HG03354 (cell line): Measurements from ENCODE around the gene OGFR.

ENCODE experiments used
- ATAC-seq: cut with Tn5 transposase; IDR thresholded peaks from one replicate; pipeline ENCODE4 v1.9.1; 2021; ENCODE audit warnings: mild to moderate bottlenecking; ENCODE audit not compliant: unreplicated experiment, poor library complexity, severe bottlenecking

Gene OGFR

GRCh38 chr20:62821726-62822210 lies 17.1 kb downstream of the OGFR start:
- ATAC-seq = no peak

GRCh38 chr20:62822239-62822787 lies 17.7 kb downstream of the OGFR start:
- ATAC-seq = no peak

DNA sequence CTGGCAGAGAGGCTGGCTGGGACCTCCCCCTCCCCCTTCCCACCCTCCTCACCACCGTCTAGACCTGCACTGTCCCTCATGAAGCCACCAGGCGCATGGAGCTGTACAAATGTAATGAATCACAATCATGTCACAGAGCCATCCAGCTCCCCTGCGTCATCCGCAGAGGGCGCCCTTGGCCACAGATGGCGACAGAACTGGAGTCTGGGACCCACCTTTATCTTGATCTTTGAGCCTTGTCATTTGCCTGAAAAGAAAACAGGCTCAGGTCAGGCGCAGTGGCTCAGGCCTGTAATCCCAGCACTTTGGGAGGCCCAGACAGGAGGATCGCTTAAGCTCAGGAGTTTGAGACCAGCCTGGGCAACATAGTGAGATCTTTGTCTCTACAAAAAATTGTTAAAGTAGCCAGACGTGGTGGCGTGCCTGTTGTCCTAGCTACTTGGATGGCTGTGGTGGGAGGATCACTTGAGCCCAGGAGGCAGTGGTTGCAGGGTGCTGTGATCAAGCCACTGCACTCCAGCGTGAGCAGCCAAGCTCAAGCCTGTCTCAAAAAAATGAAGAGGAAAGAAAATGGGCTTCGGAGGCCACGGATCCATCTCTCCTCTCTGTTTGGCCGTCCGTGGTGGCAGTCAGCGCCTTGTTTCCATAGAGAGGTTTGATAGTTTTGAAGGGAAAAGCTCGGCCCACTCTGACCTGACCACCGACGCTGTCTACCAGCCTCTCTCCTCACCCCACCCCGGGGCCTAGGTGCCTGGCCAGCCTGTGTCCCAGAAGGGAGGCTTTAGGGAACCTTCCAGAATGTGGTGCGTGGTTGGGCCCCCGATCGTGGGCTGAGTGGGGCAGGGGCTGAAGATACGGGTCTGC lies 18.4 kb downstream of the OGFR start:
- no peak for ATAC-seq

GRCh38 chr20:62823688-62824475 lies 19.2 kb downstream of the OGFR start:
- ATAC-seq = no peak

DNA sequence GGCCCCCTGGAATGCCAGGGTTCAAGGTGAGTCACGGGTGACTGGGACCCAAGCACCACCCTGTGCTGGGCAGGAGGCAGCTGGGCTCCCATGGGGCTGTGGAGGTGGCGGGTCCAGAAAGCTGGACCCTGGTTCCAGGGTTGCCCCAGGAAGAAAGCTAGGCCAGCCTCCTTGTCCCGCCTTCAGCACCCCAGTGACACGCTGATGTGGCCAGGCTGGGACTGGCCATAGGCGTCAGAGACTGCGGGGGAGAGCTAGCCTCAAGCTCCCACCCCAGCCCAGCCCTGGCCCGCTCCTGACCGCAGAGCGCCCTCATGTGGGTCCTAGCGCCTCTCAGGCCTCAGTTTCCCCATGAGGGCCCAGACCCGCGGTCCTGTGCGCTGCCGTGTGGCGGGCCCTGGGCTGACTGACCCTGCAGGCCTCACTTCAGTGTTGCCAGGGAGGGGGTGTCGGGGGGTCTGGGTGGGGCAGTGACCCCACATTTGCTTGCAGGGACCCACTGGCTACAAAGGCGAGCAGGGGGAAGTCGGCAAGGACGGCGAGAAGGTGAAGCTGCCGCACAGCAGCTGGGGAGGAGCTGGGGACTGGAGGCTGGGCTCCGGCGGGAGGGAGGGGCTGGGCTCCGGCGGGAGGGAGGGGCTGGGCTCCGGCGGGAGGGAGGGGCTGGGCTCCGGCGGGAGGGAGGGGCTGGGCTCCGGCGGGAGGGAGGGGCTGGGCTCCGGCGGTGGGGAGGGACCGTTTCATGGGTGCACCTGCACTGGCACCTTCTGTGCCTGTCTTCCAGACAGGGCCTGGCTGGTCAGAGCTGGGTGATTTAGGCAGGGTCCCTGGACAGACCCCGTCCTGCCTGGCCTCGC lies 20.1 kb downstream of the OGFR start:
- no peak for ATAC-seq

DNA sequence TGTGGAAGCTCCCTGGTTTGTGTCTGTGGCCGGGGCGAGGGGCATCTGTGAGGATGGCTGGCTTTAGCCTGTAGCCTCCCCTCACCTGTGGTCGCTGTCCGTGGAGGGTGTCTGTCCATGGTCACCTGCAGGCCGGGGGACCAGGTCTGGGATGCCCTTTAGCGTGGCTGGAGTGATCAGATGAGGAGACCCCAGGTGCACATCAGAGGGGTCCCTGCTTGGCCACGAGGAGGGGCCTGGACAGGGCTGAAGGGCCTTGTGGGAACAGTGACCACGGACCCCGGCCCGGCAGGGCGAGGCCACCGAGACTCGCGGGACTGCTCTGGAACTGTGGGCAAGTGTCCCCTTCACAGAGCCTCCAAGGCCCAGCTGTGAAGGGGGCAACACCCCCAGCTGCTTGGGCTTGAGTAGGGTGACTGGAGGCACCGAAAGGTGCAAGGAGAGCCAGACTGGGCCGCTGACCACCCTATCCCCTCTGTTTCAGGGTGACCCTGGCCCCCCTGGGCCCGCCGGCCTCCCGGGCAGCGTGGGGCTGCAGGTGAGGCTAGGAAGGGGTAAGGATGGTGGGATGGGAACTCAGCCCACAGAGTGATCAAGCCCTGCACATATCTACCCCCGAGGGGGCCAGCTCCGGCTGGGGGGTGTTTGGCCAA lies 20.8 kb downstream of the OGFR start:
- no peak for ATAC-seq

DNA sequence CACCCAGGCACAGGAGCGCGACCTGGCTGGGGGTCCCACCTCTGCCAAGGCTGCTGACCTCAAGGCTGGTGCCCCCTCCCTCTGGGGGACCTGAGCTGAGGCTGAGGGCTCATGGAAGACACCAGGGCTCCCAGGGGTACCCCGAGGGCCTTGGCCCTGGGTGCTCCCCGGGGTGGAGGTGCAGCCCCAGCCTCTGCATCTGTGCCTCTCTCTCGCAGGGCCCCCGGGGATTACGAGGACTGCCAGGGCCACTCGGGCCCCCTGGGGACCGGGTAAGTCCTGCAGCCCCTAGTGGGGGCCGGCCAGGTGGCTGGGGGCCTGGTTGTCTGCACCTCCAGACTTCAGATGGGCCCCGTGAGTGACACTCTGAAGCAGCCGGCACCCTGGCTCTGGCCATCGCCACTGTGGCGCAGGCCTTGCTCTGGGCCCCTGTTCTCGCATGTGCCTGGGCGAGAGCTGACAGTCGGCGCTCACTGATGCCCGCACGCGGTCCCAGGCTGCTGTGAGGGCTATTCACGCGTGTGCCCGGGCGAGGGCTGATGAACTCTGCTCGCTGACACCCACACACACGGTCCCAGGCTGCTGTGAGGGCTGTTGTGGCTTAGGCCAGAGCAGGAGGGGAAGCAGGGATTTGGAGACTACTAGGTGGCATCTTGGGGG lies 21.5 kb downstream of the OGFR start:
- no peak for ATAC-seq

GRCh38 chr20:62826646-62827310 lies 22.1 kb downstream of the OGFR start:
- no peak for ATAC-seq

DNA sequence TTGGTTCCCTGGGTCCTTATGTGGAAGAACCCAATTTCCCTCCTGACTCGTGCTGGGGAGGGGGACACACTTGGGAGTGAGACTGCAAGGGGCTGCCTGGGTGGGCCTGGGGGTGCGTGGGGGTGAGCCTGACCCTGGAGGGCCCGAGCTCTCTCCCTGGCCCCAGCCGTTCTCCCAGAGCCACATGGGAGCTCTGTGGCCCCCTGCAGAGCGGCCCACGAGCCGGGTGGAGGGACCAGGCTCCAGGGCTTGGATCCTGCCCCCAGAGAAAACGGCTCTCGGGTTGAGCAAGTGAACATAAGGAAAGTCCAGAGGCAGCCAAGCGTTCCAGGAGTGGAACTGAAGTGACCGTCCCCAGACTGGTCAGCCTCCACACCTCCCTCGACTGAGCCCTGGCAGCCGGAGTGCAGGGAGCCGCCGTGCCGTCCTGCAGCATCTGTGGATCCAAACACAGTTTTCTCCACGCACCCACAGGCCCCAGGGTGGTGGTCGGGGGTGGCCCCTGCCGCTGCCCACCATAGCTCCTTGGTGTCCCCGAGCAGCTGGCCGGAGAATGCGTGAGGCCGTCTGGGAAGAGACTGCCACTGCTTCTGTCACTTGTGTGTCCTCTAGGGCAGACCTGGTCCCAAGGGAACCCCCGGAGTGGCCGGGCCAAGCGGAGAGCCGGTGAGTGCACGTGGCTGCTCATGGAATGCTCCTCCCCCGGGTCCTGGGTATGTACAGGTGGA lies 22.8 kb downstream of the OGFR start:
- no peak for ATAC-seq

DNA sequence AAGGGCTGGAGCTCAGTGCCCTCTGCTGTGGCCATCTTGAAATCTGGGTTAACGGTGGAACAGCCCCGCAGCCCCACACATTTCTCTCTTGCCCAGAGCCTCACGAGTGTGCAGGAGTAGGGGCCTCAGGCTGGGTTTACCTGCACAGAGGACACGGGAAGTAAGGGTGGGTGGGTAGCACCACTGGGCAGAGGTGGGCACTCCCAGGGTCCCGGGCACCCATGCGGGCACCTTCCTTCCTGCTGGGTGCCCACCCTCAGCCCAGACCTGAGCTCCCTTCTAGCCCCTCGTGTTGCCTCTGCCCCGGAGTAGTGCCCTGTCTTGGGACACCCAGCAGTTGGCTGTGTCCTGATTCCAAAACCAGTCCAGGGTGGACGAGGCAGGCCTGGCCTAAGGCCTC lies 23.4 kb downstream of the OGFR start:
- no peak for ATAC-seq

- no peak for ATAC-seq
These were observed 24.0 kb downstream of the OGFR start for GRCh38 chr20:62828511-62829230.

DNA sequence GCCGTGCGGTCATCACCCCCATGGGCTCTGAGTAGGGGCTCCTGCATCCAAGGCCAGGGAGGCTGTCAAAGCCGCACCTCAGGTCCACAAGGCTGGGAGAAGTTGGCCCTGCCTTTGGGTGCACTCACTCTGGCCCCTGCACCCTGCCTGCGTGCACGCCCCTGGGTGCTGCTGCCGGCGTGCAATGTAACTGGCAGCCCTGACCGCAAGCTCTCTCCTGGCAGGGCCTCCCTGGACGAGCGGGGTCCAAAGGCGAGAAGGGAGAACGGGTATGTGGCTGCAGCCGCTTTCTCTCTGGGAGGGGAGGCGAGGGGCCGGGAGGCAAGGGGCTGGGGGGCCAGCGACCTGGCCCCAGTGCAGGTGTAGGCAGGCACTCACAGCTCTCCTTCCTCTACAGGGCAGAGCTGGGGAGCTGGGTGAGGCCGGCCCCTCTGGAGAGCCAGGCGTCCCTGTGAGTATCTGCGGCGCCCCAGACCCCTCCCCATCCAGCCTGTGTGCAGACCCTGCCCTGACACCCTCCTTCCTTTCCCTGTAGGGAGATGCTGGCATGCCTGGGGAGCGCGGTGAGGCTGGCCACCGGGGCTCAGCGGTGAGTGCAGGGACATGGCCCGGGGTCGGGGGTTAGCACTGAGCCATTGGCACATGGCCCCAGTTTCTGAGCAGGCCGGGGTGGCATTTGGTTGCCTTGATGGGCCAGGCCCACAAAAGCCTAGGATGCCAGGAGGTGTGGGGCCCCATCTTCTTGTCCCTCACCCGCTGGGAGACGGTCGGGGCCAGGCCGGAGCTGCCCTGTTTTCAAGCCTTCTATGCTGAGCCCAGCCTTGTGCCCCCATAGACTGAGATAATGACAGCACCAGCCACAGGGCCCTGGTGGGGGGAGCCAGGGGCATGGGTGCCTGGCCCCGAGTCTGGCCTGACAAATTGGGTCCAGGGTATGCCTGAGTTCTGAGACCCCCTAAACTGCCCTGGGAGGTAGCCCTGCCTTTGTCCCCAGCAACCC lies 24.9 kb downstream of the OGFR start:
- no peak for ATAC-seq

DNA sequence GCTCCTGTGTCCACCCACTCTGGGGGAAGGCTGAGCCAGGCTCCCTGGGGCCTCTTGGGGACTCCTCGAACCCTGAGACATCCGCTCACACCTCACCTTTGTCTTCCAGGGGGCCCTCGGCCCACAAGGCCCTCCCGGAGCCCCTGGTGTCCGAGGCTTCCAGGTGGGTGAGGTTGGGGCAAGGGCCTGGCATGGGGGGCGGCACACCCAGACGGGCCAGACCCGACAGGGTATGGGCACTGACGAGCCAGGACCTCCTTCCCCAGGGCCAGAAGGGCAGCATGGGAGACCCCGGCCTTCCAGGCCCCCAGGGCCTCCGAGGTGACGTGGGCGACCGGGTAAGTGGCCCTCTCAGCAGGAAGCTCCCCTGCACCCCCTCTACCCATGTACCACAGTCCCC lies 25.6 kb downstream of the OGFR start:
- no peak for ATAC-seq

- ATAC-seq = no peak
These were observed 26.2 kb downstream of the OGFR start for GRCh38 chr20:62830821-62831220.

GRCh38 chr20:62831361-62831788 lies 26.7 kb downstream of the OGFR start:
- ATAC-seq = no peak

DNA sequence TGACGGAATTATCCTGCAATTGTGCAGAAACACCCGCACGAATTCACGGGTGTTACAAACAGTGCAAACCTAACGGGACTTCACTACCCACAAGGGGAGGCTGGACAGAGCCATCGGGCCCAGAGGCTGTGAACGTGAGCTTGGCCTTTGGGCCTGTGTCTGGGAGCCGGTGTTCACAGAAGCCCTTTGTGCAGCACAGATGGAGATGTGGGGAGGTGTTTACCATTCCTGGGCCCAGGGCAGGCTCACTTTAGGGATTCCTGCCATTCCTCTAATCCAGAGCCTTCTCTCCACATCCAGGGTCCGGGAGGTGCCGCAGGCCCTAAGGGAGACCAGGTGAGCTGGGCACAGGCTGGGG lies 27.2 kb downstream of the OGFR start:
- no peak for ATAC-seq
